Stomach (tissue), 9 donors: ENCODE results near the gene NCBP2L. TPM values are rescaled to one million over a fixed set of nuclear protein-coding genes. Genes with fewer than 3 reads are reported as not detected.

ENCODE experiments used
- DNase-seq, 2 donors: peaks; one replicate each; pipeline versions ENCODE4 v3.0.0 to v3.0.0-alpha.2; 2013 to 2019
- H3K27ac ChIP-seq, 5 donors: fragments of 200-600 bp in 4 of 5; sonication (generic) in 4 of 5; one replicate each; pipeline ENCODE4 v1.5.1; 2013 to 2019; ENCODE audit warnings: mild to moderate bottlenecking in 1 of 5, moderate library complexity in 1 of 5
- H3K27me3 ChIP-seq, 3 donors: fragments of 200-600 bp; sonication (generic); one replicate each; pipeline ENCODE4 v1.5.1; 2017 to 2019; ENCODE audit warnings: mixed run types in 1 of 3
- H3K36me3 ChIP-seq, 4 donors: fragments of 200-600 bp; sonication (generic); 1 replicate in 3 of 4; 2 replicates in 1 of 4; pipeline ENCODE4 v1.5.1; 2016 to 2019
- H3K4me1 ChIP-seq, 4 donors: fragments of 200-600 bp; sonication (generic); one replicate each; pipeline ENCODE4 v1.5.1; 2016 to 2019
- H3K4me3 ChIP-seq, 4 donors: fragments of 200-600 bp; sonication (generic) in 3 of 4; one replicate each; pipeline ENCODE4 v1.5.1; 2016 to 2019; ENCODE audit warnings: mild to moderate bottlenecking in 1 of 4
- H3K9me3 ChIP-seq, 4 donors: fragments of 200-600 bp; sonication (generic); one replicate each; pipeline ENCODE4 v1.5.1; 2016 to 2019
- CTCF ChIP-seq, 7 experiments: fragments of 450-650 bp in 4 of 7; fragments of 200-600 bp in 3 of 7; sonication (generic) in 3 of 7; IDR thresholded peaks; one replicate each; pipeline ENCODE4 v1.5.1; 2016 to 2019; ENCODE audit warnings: antibody characterized with exemption in 7 of 7, control low read depth in 2 of 7, mild to moderate bottlenecking in 1 of 7
- EP300 ChIP-seq: sonication (generic); formaldehyde crosslinking; IDR thresholded peaks from one replicate; pipeline ENCODE4 v1.6.1; 2017; ENCODE audit warnings: antibody characterized with exemption
- POLR2A ChIP-seq, 4 donors: fragments of 450-650 bp; IDR thresholded peaks; one replicate each; pipeline ENCODE4 v1.6.1; 2016; ENCODE audit warnings: antibody characterized with exemption in 4 of 4, control low read depth in 2 of 4, mild to moderate bottlenecking in 1 of 4, moderate library complexity in 1 of 4
- POLR2AphosphoS5 ChIP-seq, 3 donors: sonication (generic); formaldehyde crosslinking; IDR thresholded peaks; one replicate each; pipeline ENCODE4 v1.6.1; 2016; ENCODE audit warnings: antibody characterized with exemption in 3 of 3
- WGBS, 5 donors: extraction: QIAGEN DNeasy Blood & Tissue Kit in 3 of 5; methylation state at CpG; one replicate each; pipeline versions ENCODE4 v1.1.5 to v1.1.7; 2013 to 2018; 5-methylcytosine and 5-hydroxymethylcytosine counted together
- intact Hi-C: fragments of 100-400 bp; cut with DNase I; formaldehyde crosslinking; loops from one replicate; pipeline ENCODE4 v1.15.1; 2023; ENCODE audit warnings: low total_unique reads
- polyA plus RNA-seq, 3 donors: library from polyadenylated mRNA; stranded (reverse); fragments of 200-250 nt; gene quantifications; one replicate each; pipeline ENCODE4 v1.2.3, GENCODE V29; 2013
- total RNA-seq, 5 donors: library from RNA; depleted of rRNA; stranded (reverse); fragments of >200 nt; gene quantifications; one replicate each; pipeline versions ENCODE4 v1.1.0 to v1.2.3, GENCODE V29; 2014 to 2016
- donor health status: healthy with polysubstance abuse.
- donor health status: Bipolar disorder and iron deficiency.
- donor health status: healthy.

Gene NCBP2L
- total and polyA plus RNA-seq, 8 donors: 0.13 to 0.44 TPM; not detected in 6

- H3K27ac ChIP-seq: peak overlapping the region; percentile 46 to 77 (median 63)
- DNase-seq: peak in 1 of 2 donors; percentile 55
- WGBS, 5 donors: 20 to 54% (median 36%) methylated on average over 1 to 3 of the region's 3 CpGs
Observed at GRCh38 chrX:107747596-107748161, 29.9 kb upstream of the NCBP2L start.

GRCh38 chrX:107748506-107748905 lies 29.0 kb upstream of the NCBP2L start:
- 56 to 67% (median 63%) methylated on average over 6 of the region's 6 CpGs for WGBS, 5 donors
- peak overlapping the region; percentile 47 to 77 (median 63) for H3K27ac ChIP-seq

More at GRCh38 chrX:107747596-107748161, 29.9 kb upstream of the NCBP2L start:
- H3K27me3 ChIP-seq: peaks cover 0 to 4% (median 0%) of the 10 kb centered on the region in 3 donors
- peaks cover 33 to 59% (median 51%) of the 10 kb centered on the region in 4 donors for H3K4me1 ChIP-seq
- H3K9me3 ChIP-seq: no peaks in the 10 kb centered on the region
- H3K36me3 ChIP-seq: no peaks in the 10 kb centered on the region
- TF ChIP-seq EP300 (no peak), POLR2A (IDR thresholded peaks at IDR 0.05) (no peak), POLR2AphosphoS5 (IDR thresholded peaks at IDR 0.05) (peak in 1 of 3 donors; percentile 42), CTCF (IDR thresholded peaks at IDR 0.05) (no peak)
- H3K4me3 ChIP-seq: no peak overlapping the region
- intact Hi-C loops: no loop called here

GRCh38 chrX:107750263-107750662 lies 27.3 kb upstream of the NCBP2L start:
- no peak for TF ChIP-seq POLR2AphosphoS5 (IDR thresholded peaks at IDR 0.05)
- TF ChIP-seq POLR2A (IDR thresholded peaks at IDR 0.05): no peak
- no peak for TF ChIP-seq EP300
- no peak for TF ChIP-seq CTCF (IDR thresholded peaks at IDR 0.05)
- H3K27me3 ChIP-seq: peaks cover 0 to 4% (median 0%) of the 10 kb centered on the region in 3 donors
- H3K9me3 ChIP-seq: no peaks in the 10 kb centered on the region
- H3K27ac ChIP-seq: no peak overlapping the region
- intact Hi-C loops: no loop called here
- no peak overlapping the region for H3K4me3 ChIP-seq
- H3K4me1 ChIP-seq: peaks cover 18 to 51% (median 36%) of the 10 kb centered on the region in 4 donors
- 92 to 100% (median 94%) methylated on average over 3 to 6 of the region's 6 CpGs for WGBS, 5 donors
- no peaks in the 10 kb centered on the region for H3K36me3 ChIP-seq
- no peak for DNase-seq

More at GRCh38 chrX:107748506-107748905, 29.0 kb upstream of the NCBP2L start:
- TF ChIP-seq POLR2AphosphoS5 (IDR thresholded peaks at IDR 0.05) (no peak), POLR2A (IDR thresholded peaks at IDR 0.05) (no peak), CTCF (IDR thresholded peaks at IDR 0.05) (no peak), EP300 (no peak)
- no peaks in the 10 kb centered on the region for H3K9me3 ChIP-seq
- H3K27me3 ChIP-seq: peaks cover 0 to 4% (median 0%) of the 10 kb centered on the region in 3 donors
- H3K36me3 ChIP-seq: no peaks in the 10 kb centered on the region
- intact Hi-C loops: no loop called here
- no peak for DNase-seq
- peaks cover 24 to 57% (median 43%) of the 10 kb centered on the region in 4 donors for H3K4me1 ChIP-seq
- H3K4me3 ChIP-seq: no peak overlapping the region

GRCh38 chrX:107750861-107751445 lies 26.6 kb upstream of the NCBP2L start:
- Histone ChIP-seq H3K36me3 (no peaks in the 10 kb centered on the region), H3K4me3 (no peak overlapping the region), H3K27me3 (peaks cover 0 to 4% (median 0%) of the 10 kb centered on the region in 3 donors), H3K27ac (peak overlapping the region in 2 of 5 donors; percentile 15 to 30), H3K4me1 (peaks cover 18 to 44% (median 34%) of the 10 kb centered on the region in 4 donors), H3K9me3 (no peaks in the 10 kb centered on the region)
- intact Hi-C loops: no loop called here
- no peak for TF ChIP-seq POLR2A (IDR thresholded peaks at IDR 0.05)
- TF ChIP-seq EP300: no peak
- DNase-seq: no peak
- 65 to 81% (median 77%) methylated on average over 7 of the region's 7 CpGs for WGBS, 5 donors
